OCI-M2 (cell line): ENCODE measurements around the gene GPHN.
"Not testable (repeated sequence)": the region's sequence is repeated elsewhere in the genome, so short reads cannot be mapped to it uniquely, and the experiment has no call there.

Experiments used
- DNase-seq: peaks from one replicate; lab custom pipeline; 2025; ENCODE audit not compliant: unreplicated experiment; lab: John Stamatoyannopoulos, UW

The GPHN gene

GRCh38 chr14:66758031-66758613 is 250.2 kb downstream of the GPHN start:
- DNase-seq, result no peak

DNA sequence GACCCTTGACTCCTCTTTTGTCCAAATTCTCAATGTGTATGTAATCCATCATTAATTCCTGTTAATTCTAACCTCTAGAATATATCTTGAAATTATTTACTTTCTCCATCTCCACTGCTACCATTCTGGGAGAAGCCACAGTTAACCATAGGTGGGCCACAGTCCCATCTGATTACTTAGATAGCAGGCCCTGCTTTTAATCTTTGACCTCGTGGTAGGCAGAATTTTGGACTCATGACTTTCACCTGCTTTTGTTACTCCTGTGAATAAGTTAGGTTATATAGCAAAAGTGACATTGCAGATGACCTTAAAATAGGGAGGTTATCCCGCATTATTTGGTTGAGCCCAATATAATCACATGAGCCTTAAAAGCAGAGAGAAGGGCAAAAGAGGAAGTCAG is 264.2 kb downstream of the GPHN start:
- no peak for DNase-seq

DNA sequence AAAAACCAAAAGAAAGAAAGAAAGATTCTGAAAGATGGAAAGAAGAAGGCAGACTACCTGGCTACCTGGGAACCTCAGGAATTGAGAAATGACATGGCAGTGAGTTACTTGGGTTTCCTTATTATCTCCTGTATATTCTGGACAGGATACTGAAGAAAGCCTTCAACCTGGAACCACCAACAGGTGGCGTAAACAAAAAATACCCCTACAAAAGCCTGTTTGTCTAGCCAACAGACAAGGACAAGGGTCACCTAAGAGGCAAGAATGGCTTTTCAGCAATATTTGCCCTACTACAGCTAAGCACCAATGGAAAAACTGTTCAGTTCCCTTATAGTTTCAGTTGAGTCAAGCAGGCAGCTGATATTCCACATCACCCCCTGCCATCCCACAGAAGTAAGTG is 274.9 kb downstream of the GPHN start:
- DNase-seq, result no peak

DNA sequence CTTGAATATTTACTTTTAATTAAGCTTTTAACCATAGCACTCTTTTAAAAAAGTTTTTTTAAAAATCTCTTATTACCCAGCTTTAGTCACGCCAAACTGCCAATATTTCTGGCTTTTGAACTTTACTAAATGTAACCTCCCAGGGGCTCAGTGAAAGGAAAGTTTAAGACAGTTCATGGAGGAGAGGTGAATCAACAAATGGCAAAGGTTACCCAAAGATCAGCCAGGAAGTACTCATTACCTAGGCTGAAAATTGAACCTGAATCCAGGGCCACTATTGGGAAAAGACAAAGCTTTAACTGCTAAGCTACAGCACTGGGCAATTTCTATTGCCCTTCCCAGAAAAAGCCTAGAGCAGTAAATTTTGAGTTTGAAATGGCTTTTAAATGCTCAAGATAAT is 282.2 kb downstream of the GPHN start:
- no peak for DNase-seq

- no peak for DNase-seq
These were observed 295.0 kb downstream of the GPHN start for GRCh38 chr14:66802962-66803361.

GRCh38 chr14:66804141-66804540 is 296.2 kb downstream of the GPHN start:
- no peak for DNase-seq

DNA sequence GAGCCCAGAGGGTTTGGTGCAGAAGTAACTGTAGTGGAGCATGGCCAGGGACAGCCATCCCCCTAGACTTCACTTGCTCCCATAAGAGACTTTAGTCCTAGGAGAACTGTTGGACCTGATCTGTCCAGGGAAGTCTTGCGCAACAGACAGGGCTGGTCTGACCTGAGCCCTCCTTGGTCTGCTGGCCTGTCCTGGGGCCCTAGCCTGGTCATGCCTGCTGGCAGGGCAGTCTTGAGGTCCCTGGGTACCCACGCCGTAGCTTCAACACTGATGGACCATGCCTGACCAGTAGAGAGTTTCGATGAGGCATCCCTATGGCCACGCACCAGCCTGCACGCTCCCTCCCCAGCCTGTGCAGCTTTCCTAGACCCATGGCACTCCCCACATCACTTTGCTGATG is 305.7 kb downstream of the GPHN start:
- no peak for DNase-seq

DNA sequence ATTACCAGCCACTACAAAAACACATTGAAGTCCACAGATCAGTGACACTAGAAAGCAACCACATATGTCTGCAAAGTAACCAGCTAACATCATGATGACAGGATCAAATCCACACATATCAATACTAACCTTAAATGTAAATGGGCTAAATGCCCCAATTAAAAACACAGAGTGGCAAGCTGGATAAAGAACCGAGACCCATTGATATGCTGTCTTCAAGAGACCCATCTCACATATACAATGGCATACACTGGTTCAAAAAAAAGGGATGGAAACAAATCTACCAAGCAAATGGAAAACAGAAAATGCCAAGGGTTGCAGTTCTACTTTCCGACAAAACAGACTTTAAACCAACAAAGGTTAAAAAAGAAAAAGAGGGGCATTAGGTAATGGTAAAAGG is 307.7 kb downstream of the GPHN start:
- DNase-seq, result no peak

GRCh38 chr14:66824251-66824650 is 316.3 kb downstream of the GPHN start:
- DNase-seq, result no peak

DNA sequence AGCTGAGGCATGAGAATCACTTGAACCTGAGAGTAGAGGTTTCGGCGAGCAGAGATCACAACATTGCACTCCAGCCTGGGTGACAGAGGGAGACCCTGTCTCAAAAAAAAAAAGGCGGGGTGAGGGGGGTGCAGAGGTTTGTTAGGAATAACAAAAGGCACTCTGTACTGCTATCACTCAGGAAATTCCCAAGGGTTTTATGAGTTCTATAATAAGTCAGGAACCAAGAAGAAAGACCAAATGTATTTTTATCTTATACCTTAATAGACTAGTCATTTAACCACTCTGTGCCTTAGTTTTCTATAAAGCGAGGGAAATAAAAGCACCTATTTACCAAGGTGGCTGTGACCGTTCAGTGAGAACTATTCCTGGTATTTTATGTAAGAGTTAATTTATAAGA is 319.2 kb downstream of the GPHN start:
- no peak for DNase-seq

GRCh38 chr14:66831173-66831572 is 323.2 kb downstream of the GPHN start:
- DNase-seq, result no peak

- no peak for DNase-seq
These were observed 325.9 kb downstream of the GPHN start for GRCh38 chr14:66833816-66834215.

GRCh38 chr14:66837436-66837835 is 329.5 kb downstream of the GPHN start:
- DNase-seq, result not testable (repeated sequence)

- DNase-seq, result no peak
These were observed 335.1 kb downstream of the GPHN start for GRCh38 chr14:66842911-66843512.

DNA sequence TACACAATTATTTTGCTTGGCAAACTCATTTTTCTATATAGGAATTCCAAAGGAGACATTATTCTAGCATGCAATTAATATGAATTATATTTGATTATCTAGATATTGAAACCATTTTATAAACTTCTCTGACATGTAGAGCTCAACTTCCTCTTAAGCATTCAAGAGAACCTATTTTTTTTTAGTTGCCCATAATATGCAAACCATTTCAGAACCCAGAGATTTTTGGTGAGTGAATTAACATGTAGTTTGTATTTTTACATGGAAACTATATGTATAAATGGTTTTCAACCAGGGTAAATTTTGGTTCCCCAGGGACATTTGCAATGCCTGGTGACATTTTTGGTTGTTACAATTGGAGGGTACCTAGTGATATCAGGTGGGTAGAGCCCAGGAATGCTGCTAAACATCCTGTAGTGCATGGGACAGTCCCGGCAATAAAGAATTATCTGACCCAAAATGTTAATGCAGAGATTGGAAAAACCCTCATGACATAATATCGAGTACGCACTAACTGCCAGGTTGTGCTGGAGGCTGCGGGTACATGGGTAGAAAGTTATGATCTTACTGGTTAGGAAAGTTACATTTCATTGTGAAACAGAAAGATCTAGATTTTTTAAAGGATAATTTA is 342.4 kb downstream of the GPHN start:
- no peak for DNase-seq

GRCh38 chr14:66853311-66853710 is 345.4 kb downstream of the GPHN start:
- no peak for DNase-seq

GRCh38 chr14:66857867-66858266 is 349.9 kb downstream of the GPHN start:
- DNase-seq, result no peak

DNA sequence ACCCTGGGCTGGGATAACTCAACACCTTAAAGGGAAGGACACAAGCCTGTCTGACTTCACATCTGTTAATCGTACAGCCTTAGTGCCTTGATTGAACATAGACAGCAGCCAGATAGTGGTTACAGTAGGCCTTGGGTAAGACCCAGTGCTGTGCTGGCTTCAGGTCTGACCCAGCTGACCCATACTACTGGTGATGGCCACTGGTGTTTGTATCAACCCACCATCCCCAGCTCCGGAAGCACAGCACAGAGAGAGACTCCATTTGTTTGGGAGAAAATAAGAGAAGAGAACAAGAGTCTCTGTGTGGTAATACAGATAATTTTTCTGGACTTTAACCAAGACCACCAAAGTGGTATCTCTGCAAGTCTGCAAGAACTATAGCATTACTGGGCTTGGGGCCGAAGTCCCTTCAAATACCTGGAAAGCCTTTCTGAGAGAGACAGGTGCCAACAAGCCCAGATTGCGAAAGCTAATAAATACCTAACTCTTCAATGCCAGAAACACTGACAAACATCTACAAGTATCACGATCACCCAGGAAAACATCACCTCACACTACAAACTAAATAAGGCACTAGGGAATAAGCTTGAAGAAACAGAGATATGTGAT is 351.2 kb downstream of the GPHN start:
- no peak for DNase-seq

GRCh38 chr14:66881596-66881995 is 373.6 kb downstream of the GPHN start:
- no peak for DNase-seq

- no peak for DNase-seq
These were observed 376.2 kb downstream of the GPHN start for GRCh38 chr14:66884149-66884548.

GRCh38 chr14:66900719-66901118 is 392.8 kb downstream of the GPHN start:
- DNase-seq, result no peak

- no peak for DNase-seq
These were observed 402.4 kb downstream of the GPHN start for GRCh38 chr14:66910311-66910840.
